HepG2 (cell line): ENCODE measurements around the gene USP7. TPM values are rescaled to one million over a fixed set of nuclear protein-coding genes. Genes with fewer than 3 reads are reported as not detected.
A peak's percentile ranks its signal among the peaks of the same experiment; 100 is the strongest.

Source experiments
- BCL3 ChIP-seq: sonication (generic); formaldehyde crosslinking; IDR thresholded peaks from 2 replicates; pipeline ENCODE4 v1.5.1; 2020; ENCODE audit warnings: mild to moderate bottlenecking, missing genetic modification reagents, moderate library complexity
- DZIP1 ChIP-seq: sonication (generic); formaldehyde crosslinking; IDR thresholded peaks from 2 replicates; pipeline ENCODE4 v1.5.0; 2020; ENCODE audit warnings: mild to moderate bottlenecking, missing genetic modification reagents
- HOXD1 ChIP-seq: sonication (generic); formaldehyde crosslinking; IDR thresholded peaks from 2 replicates; pipeline ENCODE4 v1.5.0; 2020; ENCODE audit warnings: missing genetic modification reagents
- MAFK ChIP-seq, 2 experiments: IDR thresholded peaks in 1 of 2; conservative IDR thresholded peaks in 1 of 2; 2 replicates each; pipeline ENCODE4 v1.6.1; 2011; ENCODE audit warnings: improper control_type of control experiment in 2 of 2, low read length in 2 of 2
- POLR2A ChIP-seq, 2 experiments: IDR thresholded peaks; 2 replicates each; pipeline ENCODE4 v1.6.1; 2011; ENCODE audit warnings: low read depth in 2 of 2, low read length in 2 of 2, mild to moderate bottlenecking in 1 of 2, moderate library complexity in 1 of 2; ENCODE audit not compliant: insufficient read depth in 1 of 2
- RBM22 ChIP-seq: fragments of 200-400 bp; formaldehyde crosslinking; optimal IDR thresholded peaks from 2 replicates; pipeline ENCODE3; 2017; ENCODE audit warnings: mild to moderate bottlenecking, low read length, moderate library complexity
- RFX3 ChIP-seq: IDR thresholded peaks from 2 replicates; pipeline ENCODE4 v1.6.1; 2016; ENCODE audit warnings: missing biosample characterization, missing genetic modification reagents
- SKI ChIP-seq: fragments of 450-650 bp; IDR thresholded peaks from one replicate; pipeline ENCODE4 v1.6.1; 2018; ENCODE audit warnings: mild to moderate bottlenecking; ENCODE audit not compliant: partially characterized antibody
- TEAD2 ChIP-seq: sonication (generic); formaldehyde crosslinking; IDR thresholded peaks from 2 replicates; pipeline ENCODE4 v1.9.0; 2021; ENCODE audit warnings: missing genetic modification reagents
- ZBTB34 ChIP-seq: sonication (generic); formaldehyde crosslinking; IDR thresholded peaks from 2 replicates; pipeline ENCODE4 v1.8.0; 2022; ENCODE audit warnings: mild to moderate bottlenecking, missing genetic modification reagents
- ZBTB39 ChIP-seq: sonication (generic); formaldehyde crosslinking; IDR thresholded peaks from 2 replicates; pipeline ENCODE4 v1.5.0; 2020; ENCODE audit warnings: missing genetic modification reagents
- ZBTB7A ChIP-seq: sonication (generic); formaldehyde crosslinking; IDR thresholded peaks from 2 replicates; pipeline ENCODE4 v1.8.0; 2022; ENCODE audit warnings: mild to moderate bottlenecking, missing genetic modification reagents
- ZFP36 ChIP-seq: fragments of 150-350 bp; IDR thresholded peaks from 2 replicates; pipeline ENCODE4 v1.6.1; 2018; ENCODE audit warnings: borderline replicate concordance, low read length, low read depth; ENCODE audit not compliant: partially characterized antibody
- ZNF33A ChIP-seq: sonication (generic); formaldehyde crosslinking; IDR thresholded peaks from 2 replicates; pipeline ENCODE4 v1.5.1; 2020; ENCODE audit warnings: missing genetic modification reagents, mild to moderate bottlenecking, moderate library complexity, borderline replicate concordance
- ZNF580 ChIP-seq: IDR thresholded peaks from 2 replicates; pipeline ENCODE4 v1.6.1; 2016; ENCODE audit warnings: low read depth, borderline replicate concordance
- ZNF605 ChIP-seq: sonication (generic); formaldehyde crosslinking; IDR thresholded peaks from 2 replicates; pipeline ENCODE4 v1.8.0; 2022; ENCODE audit warnings: mild to moderate bottlenecking, missing genetic modification reagents
- ZNF710 ChIP-seq: sonication (generic); formaldehyde crosslinking; IDR thresholded peaks from 2 replicates; pipeline ENCODE4 v1.5.0; 2020; ENCODE audit warnings: mild to moderate bottlenecking, missing genetic modification reagents, borderline replicate concordance
- polyA plus RNA-seq, 8 experiments: library from polyadenylated mRNA; depleted of rRNA in 3 of 8; stranded (reverse) in 7 of 8; unstranded in 1 of 8; fragments of >200 nt; fragmentation: Illumina TruSeq in 4 of 8; extraction: Trizol in 4 of 8; gene quantifications; 2 replicates each; pipeline versions ENCODE4 v1.2.1 to v1.2.3, GENCODE V29; 2011 to 2016; ENCODE audit warnings: low read depth in 4 of 8, missing spikeins in 1 of 8, mixed read lengths in 1 of 8; ENCODE audit not compliant: insufficient read depth in 1 of 8
- total RNA-seq, 5 experiments: library from RNA; depleted of rRNA; stranded (reverse); fragments of >200 nt; fragmentation: Illumina TruSeq; extraction: Trizol; gene quantifications; 2 replicates each; pipeline ENCODE4 v1.2.3, GENCODE V29; 2016; ENCODE audit warnings: low read depth in 1 of 5

Gene USP7
- total and polyA plus RNA-seq, 2 of the 13 experiments (the other 11 are each of a cell fraction or from before 2014, with no cell fraction given), result 52.5 to 173 TPM

GRCh38 chr16:8919089-8919933 lies 44.4 kb downstream of the USP7 start (continued):
- TF ChIP-seq ZBTB39 (CRISPR knock-in tag) (0 out of 2 replicates have a peak, but pooled peaks have one; percentile 37), MAFK (conservative IDR thresholded peaks at IDR 0.05 in 1 of 2, IDR thresholded peaks at IDR 0.05 in 1 of 2; ENCODE audit: low read length in 2 of 2) (peak; percentile 62 to 76), HOXD1 (CRISPR knock-in tag) (no peak), ZNF33A (CRISPR knock-in tag) (no peak), SKI (no peak), ZBTB34 (CRISPR knock-in tag) (no peak), DZIP1 (no peak), ZNF710 (CRISPR knock-in tag) (no peak), ZNF580 (CRISPR knock-in tag) (no peak), RBM22 (peak; percentile 78), POLR2A (IDR thresholded peaks at IDR 0.05; ENCODE audit: insufficient read depth in 1 of 2, low read depth in 2 of 2, low read length in 2 of 2) (peak in 1 of 2 experiments; percentile 10; a peak in 1 of 4 replicates), TEAD2 (CRISPR knock-in tag) (no peak), RFX3 (CRISPR knock-in tag) (no peak), ZBTB7A (no peak), BCL3 (CRISPR knock-in tag) (no peak), ZFP36 (no peak), ZNF605 (CRISPR knock-in tag) (no peak)
